NCI-H187 treated with DMSO at 0.1 percent for 48 hours (cell line): ENCODE measurements around the gene LAMB1.

ENCODE experiments used
- DNase-seq: peaks from one replicate; lab custom pipeline; 2025; lab: John Stamatoyannopoulos, UW

LAMB1 gene

GRCh38 chr7:107877731-107878382 lies 125.1 kb downstream of the LAMB1 start:
- no peak for DNase-seq

- DNase-seq, result peak; percentile 42
Observed at GRCh38 chr7:107876916-107877315, 126.0 kb downstream of the LAMB1 start.

GRCh38 chr7:107874605-107875446 lies 128.1 kb downstream of the LAMB1 start:
- peak; percentile 15 for DNase-seq

GRCh38 chr7:107874111-107874510 lies 128.8 kb downstream of the LAMB1 start:
- no peak for DNase-seq
